HuH-7.5 (cell line): Measurements from ENCODE around the gene ITGA4.

ENCODE experiments used
- DNase-seq: peaks from one replicate; pipeline ENCODE4 v3.0.0; 2011; ENCODE audit warnings: low spot score

The ITGA4 gene

GRCh38 chr2:181458871-181459270, 1.7 kb downstream of the ITGA4 start:
- no peak for DNase-seq

DNA sequence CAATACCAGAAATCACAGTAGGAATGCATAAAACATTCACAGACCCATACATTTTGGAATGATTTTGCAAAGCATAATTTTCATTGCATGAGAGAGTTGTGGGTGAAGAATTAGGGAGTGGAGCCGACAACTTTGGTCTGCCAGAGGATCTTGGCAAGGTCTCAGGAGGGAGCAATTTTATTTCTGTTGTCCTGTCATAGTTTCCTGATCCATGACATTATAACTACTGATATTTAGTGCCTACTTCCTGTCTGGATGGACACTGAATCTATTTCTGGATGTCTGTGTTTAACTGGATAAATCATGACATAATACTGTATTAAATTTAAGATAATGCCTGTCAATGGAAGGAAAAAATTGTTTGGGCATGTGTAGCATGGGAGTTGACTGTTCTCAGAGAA, 2.4 kb downstream of the ITGA4 start:
- no peak for DNase-seq

DNA sequence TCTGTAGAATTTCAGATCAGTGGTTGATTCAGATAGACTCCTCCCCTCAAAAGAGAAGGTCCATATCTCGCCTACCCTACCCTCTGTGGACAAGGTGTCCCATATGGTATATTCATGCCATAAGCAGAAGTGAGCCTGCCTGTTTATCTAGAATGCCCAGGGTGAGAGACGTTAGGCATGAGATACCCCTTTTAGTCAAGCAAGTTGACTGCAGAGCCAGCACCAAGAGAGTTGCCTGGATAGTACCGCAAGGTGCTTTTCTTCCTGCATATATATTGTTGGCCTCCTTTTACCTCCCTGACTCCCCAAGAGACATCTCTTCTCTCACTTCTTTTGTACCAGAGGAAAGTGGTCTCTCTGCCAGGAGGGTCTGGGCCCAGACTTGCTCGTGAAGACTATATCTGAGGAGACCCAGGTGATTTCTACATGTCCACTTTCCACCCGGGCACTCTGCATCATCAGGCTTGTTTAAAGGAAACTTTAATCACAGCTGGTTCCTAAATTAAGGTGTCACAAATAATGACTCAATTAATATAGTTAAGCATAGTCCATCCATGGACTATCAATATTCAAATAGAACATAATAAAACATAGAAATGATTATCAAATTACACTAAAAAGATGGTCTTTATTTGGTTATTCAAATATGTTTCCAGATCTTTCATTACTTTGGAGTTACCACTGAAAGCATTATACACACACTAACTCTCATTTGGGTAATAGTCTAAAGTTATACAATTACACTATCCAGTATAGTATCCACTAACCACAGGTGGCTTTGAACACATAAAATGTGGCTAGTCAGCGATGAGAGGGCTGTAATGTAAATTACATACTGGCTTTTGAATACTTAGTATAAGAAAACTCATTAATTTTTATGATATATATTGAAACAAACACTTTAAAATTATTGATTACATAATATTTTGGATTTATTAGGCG, 4.1 kb downstream of the ITGA4 start:
- DNase-seq, result no peak

DNA sequence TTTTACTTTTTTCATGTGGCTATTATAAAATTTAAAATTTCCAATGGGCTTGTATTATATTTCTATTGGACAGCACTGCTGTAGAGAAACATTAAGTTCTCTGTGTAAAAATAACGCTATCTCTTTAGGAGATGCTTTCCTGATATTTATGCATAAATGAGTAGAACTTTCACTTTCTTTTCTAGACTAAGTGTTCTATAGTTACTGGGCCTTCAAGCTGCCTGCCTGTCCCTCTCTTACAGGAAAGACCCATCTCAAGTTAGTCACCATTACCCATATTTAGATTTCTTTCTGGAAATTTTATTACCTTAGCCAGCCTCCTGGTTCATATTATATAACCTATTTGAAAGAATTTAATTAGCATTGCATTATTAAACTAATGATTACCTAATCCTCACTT, 4.8 kb downstream of the ITGA4 start:
- DNase-seq, result no peak

GRCh38 chr2:181463588-181463987, 6.4 kb downstream of the ITGA4 start:
- DNase-seq, result no peak

GRCh38 chr2:181464966-181465365, 7.8 kb downstream of the ITGA4 start:
- DNase-seq, result no peak

DNA sequence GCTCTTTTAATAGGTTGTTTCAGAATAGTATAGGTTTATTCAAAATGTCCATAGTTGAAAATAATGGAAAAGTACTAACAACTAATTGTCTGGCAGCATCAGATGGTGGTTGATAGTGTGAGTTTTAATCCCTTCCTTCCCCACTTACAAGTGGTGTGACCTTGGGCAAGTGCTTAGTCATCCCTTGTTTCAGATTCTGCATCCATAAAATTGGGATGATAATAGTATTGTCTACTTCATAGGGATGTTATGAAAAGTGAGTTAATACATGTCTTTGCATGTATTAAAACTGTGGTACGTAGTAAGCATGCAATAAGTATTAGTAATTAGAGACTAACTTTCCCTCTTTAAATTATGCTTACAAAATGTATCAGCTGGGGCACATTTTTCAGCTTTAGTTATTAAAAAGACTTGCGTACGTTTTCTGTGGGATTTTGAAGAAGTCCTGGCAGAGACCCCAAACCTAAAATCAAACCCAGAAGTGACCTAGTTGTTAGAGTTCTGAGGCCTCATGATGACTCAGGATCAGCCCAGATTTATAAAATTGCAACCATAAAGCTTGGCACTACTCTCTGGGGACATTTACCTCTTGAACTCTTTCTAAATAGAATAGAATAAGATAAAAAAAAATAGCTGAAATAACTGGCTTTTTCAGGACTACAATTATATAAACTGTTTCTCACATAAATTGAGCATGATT, 8.6 kb downstream of the ITGA4 start:
- DNase-seq, result no peak

DNA sequence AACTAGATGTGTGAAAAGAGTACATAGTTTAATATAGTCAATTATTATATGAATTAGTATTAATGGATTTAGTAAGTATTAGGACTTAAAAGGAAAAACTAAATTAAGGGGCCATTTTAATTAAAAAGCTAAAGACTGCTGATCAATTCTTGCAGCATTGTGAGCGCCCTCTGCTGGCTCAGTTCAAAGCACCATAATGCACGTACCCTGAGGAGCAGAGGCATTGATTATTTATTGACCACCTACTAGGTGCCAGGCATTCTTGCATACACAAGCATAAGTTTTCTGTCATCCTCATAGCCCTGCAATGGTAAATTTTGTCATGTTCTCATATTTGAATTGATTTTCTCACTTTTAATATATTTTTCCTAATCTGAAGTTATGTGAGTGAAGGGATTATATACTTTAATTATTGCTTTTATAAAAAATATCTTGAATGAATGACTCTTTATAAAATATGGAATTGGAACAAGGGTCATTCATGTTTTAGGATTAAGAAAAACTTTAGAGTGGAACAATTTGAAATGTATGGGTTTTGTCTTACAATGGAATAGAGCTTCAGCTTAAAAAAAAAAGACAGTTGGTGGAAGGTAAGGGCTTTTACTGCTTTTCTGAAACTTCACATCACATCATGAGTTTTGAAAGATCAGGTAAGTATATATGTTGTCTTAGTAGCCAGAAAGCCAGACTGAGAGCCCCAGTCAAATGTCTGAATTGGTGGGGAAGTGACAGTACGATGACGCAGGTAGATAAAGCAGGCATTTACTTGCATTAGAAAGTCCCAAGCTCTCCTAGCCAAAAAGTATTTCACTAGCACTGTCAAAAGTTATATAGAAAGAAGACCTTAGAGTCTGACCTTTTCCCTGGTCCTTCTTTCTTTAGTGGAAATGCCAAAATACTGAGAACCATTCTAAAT, 9.7 kb downstream of the ITGA4 start:
- no peak for DNase-seq

GRCh38 chr2:181467966-181468707, 11.0 kb downstream of the ITGA4 start:
- DNase-seq, result no peak

DNA sequence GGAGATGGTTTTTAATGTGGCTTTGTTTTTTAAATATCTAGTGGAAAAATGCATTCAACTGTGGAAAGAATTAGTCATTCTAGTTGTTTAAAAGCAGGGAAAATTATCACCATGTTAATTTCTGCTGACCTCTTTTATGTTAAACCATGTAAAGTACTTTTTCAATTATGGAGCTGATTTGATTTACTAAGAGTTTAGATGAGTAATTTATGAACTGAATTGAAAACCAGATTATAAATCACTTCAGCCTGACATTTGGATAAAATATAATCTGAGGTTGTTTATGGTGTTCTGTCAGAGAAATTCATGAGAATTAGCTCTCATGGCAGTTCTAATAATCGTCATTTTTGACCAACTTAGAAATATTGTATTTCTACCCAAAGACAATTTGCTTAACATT, 11.6 kb downstream of the ITGA4 start:
- no peak for DNase-seq

- no peak for DNase-seq
Observed at GRCh38 chr2:181471226-181471625, 14.0 kb downstream of the ITGA4 start.

- no peak for DNase-seq
Observed at GRCh38 chr2:181471783-181472182, 14.6 kb downstream of the ITGA4 start.

GRCh38 chr2:181472990-181473389, 15.8 kb downstream of the ITGA4 start:
- no peak for DNase-seq

GRCh38 chr2:181474222-181474881, 17.2 kb downstream of the ITGA4 start:
- DNase-seq, result no peak

GRCh38 chr2:181483211-181483610, 26.0 kb downstream of the ITGA4 start:
- no peak for DNase-seq

DNA sequence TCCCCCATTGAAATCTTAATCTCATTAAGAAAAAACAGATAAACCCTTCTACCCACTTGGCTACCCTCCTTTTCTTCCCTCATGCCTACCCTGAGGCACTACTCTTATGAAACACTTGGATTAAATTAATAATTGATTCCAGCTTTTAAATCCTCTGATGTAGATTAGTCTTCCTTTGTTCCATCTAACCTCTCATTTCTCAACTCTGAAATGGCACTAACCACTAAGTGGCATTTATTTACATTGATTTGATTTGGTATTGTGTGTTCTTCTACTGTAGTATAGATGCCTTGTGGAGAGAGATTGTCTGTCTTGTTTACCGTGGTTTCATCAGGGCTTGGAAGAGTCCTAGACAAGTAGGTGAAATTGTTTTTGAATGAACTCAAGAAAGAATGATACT, 26.7 kb downstream of the ITGA4 start:
- no peak for DNase-seq

GRCh38 chr2:181484851-181485637, 27.9 kb downstream of the ITGA4 start:
- DNase-seq, result no peak

DNA sequence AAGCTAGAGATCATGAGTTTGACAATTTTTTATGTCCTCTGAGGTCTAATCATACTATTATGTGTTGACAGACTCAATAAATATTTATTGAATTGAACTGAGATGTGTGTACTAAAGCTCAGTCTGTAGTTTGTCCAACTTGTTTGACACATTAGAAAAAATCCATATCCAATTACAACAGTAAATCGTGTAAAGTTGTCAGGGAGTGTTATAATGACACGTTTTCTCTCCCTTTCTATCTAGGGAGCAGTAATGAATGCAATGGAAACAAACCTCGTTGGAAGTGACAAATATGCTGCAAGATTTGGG, 28.4 kb downstream of the ITGA4 start:
- no peak for DNase-seq

- DNase-seq, result no peak
Observed at GRCh38 chr2:181499231-181499630, 42.0 kb downstream of the ITGA4 start.

- no peak for DNase-seq
Observed at GRCh38 chr2:181500201-181500600, 43.0 kb downstream of the ITGA4 start.
